Small intestine (tissue), 7 donors: Measurements from ENCODE around the gene KDM3A. TPM values are rescaled to one million over a fixed set of nuclear protein-coding genes. Genes with fewer than 3 reads are reported as not detected.

Experiments
- DNase-seq, 2 donors: peaks; one replicate each; pipeline versions ENCODE4 v3.0.0 to v3.0.0-alpha.2; 2013
- FAIRE-seq: peaks from 2 replicates; lab custom pipeline; 2012; peaks lifted over from hg19 to GRCh38; lab: Jason Lieb, UNC
- H3K27ac ChIP-seq, 3 donors: one replicate each; pipeline ENCODE4 v1.5.1; 2013; ENCODE audit warnings: low read length in 2 of 3, mild to moderate bottlenecking in 2 of 3, control low read depth in 1 of 3, inconsistent platforms in 1 of 3, low read depth in 1 of 3, moderate library complexity in 1 of 3
- H3K27me3 ChIP-seq, 3 donors: one replicate each; pipeline ENCODE4 v1.6.1; 2013; ENCODE audit warnings: low read length in 3 of 3, inconsistent platforms in 1 of 3; ENCODE audit not compliant: control insufficient read depth in 3 of 3, insufficient read depth in 3 of 3
- H3K36me3 ChIP-seq, 3 donors: one replicate each; pipeline ENCODE4 v1.6.1; 2013; ENCODE audit warnings: low read length in 3 of 3, inconsistent platforms in 1 of 3, low read depth in 1 of 3, mild to moderate bottlenecking in 1 of 3, moderate library complexity in 1 of 3; ENCODE audit not compliant: control insufficient read depth in 3 of 3, insufficient read depth in 2 of 3
- H3K4me1 ChIP-seq, 3 donors: one replicate each; pipeline ENCODE4 v1.6.1; 2013; ENCODE audit warnings: low read length in 2 of 3, inconsistent platforms in 1 of 3, low read depth in 1 of 3, mild to moderate bottlenecking in 1 of 3, moderate library complexity in 1 of 3; ENCODE audit not compliant: control insufficient read depth in 3 of 3, insufficient read depth in 2 of 3
- H3K4me3 ChIP-seq, 3 donors: one replicate each; pipeline ENCODE4 v1.5.1; 2013; ENCODE audit warnings: low read length in 3 of 3, control low read depth in 1 of 3, inconsistent platforms in 1 of 3, low read depth in 1 of 3, mild to moderate bottlenecking in 1 of 3, moderate library complexity in 1 of 3
- H3K9me3 ChIP-seq, 2 donors: one replicate each; pipeline ENCODE4 v1.6.1; 2013; ENCODE audit warnings: low read depth in 1 of 2, low read length in 1 of 2; ENCODE audit not compliant: control insufficient read depth in 2 of 2, insufficient read depth in 1 of 2
- WGBS, 3 donors: extraction: QIAGEN DNeasy Blood & Tissue Kit; methylation state at CpG; one replicate each; pipeline ENCODE4 v1.1.7; 2013; 5-methylcytosine and 5-hydroxymethylcytosine counted together
- polyA plus RNA-seq, 4 donors: library from polyadenylated mRNA; stranded (reverse) in 3 of 4; unstranded in 1 of 4; fragments of 200-250 nt in 3 of 4; fragments of 120-200 nt in 1 of 4; gene quantifications; one replicate each; pipeline versions ENCODE4 v1.2.1 to v1.2.3, GENCODE V29; 2013
- donor health status: healthy with polysubstance abuse.
- donor health status: control.
- donor health status: control.
- donor health status: Bipolar disorder and iron deficiency.
- donor health status: healthy.

KDM3A gene
- polyA plus RNA-seq, 4 donors, result 13.5 to 51.2 (median 35.7) TPM

GRCh38 chr2:86476918-86477317 lies 35.7 kb downstream of the KDM3A start:
- no peak overlapping the region for H3K4me3 ChIP-seq
- no peaks in the 10 kb centered on the region for H3K4me1 ChIP-seq
- H3K27me3 ChIP-seq, result no peaks in the 10 kb centered on the region
- 75 to 87% (median 77%) methylated on average over 3 of the region's 3 CpGs for WGBS, 3 donors
- H3K27ac ChIP-seq, result no peak overlapping the region
- DNase-seq (no peak), FAIRE-seq (no peak)
- H3K36me3 ChIP-seq, result peaks cover 28 to 41% (median 33%) of the 10 kb centered on the region in 3 donors
- no peaks in the 10 kb centered on the region for H3K9me3 ChIP-seq

GRCh38 chr2:86477349-86477748 lies 36.2 kb downstream of the KDM3A start:
- no peaks in the 10 kb centered on the region for H3K27me3 ChIP-seq
- DNase-seq, result no peak
- FAIRE-seq, result no peak
- no peaks in the 10 kb centered on the region for H3K4me1 ChIP-seq
- no peaks in the 10 kb centered on the region for H3K9me3 ChIP-seq
- H3K4me3 ChIP-seq, result no peak overlapping the region
- no peak overlapping the region for H3K27ac ChIP-seq
- H3K36me3 ChIP-seq, result peaks cover 32 to 44% (median 35%) of the 10 kb centered on the region in 3 donors

- H3K4me3 ChIP-seq, result no peak overlapping the region
- H3K4me1 ChIP-seq, result no peaks in the 10 kb centered on the region
- H3K9me3 ChIP-seq, result no peaks in the 10 kb centered on the region
- 48 to 79% (median 75%) methylated on average over 7 of the region's 7 CpGs for WGBS, 3 donors
- peaks cover 35 to 52% (median 41%) of the 10 kb centered on the region in 3 donors for H3K36me3 ChIP-seq
- FAIRE-seq, result no peak
- no peak for DNase-seq
- H3K27me3 ChIP-seq, result no peaks in the 10 kb centered on the region
- no peak overlapping the region for H3K27ac ChIP-seq
Measured at GRCh38 chr2:86480105-86480504, 38.9 kb downstream of the KDM3A start.

- FAIRE-seq (no peak), DNase-seq (no peak)
- H3K27ac ChIP-seq, result peak overlapping the region in 1 of 3 donors; percentile 34
- peaks cover 34 to 51% (median 39%) of the 10 kb centered on the region in 3 donors for H3K36me3 ChIP-seq
- no peaks in the 10 kb centered on the region for H3K27me3 ChIP-seq
- no peak overlapping the region for H3K4me3 ChIP-seq
- H3K4me1 ChIP-seq, result no peaks in the 10 kb centered on the region
- WGBS, 3 donors, result 85 to 96% (median 95%) methylated on average over 3 of the region's 3 CpGs
- no peaks in the 10 kb centered on the region for H3K9me3 ChIP-seq
Measured at GRCh38 chr2:86482034-86482433, 40.9 kb downstream of the KDM3A start.

GRCh38 chr2:86484385-86484784 lies 43.2 kb downstream of the KDM3A start:
- Histone ChIP-seq H3K27me3 (no peaks in the 10 kb centered on the region), H3K4me3 (no peak overlapping the region), H3K27ac (no peak overlapping the region), H3K4me1 (no peaks in the 10 kb centered on the region), H3K9me3 (no peaks in the 10 kb centered on the region), H3K36me3 (peaks cover 35 to 58% (median 47%) of the 10 kb centered on the region in 3 donors)
- DNase-seq, result no peak
- FAIRE-seq, result no peak
- WGBS, 3 donors, result 96 to 99% (median 98%) methylated on average over 3 of the region's 3 CpGs

- DNase-seq (no peak), FAIRE-seq (no peak)
- Histone ChIP-seq H3K27ac (no peak overlapping the region), H3K36me3 (peaks cover 33 to 59% (median 45%) of the 10 kb centered on the region in 3 donors), H3K27me3 (no peaks in the 10 kb centered on the region), H3K4me3 (peak overlapping the region in 1 of 3 donors; percentile 2), H3K4me1 (no peaks in the 10 kb centered on the region), H3K9me3 (no peaks in the 10 kb centered on the region)
Measured at GRCh38 chr2:86485103-86485502, 43.9 kb downstream of the KDM3A start.

- H3K27me3 ChIP-seq, result no peaks in the 10 kb centered on the region
- WGBS, 3 donors, result 85 to 99% (median 94%) methylated on average over 3 of the region's 3 CpGs
- no peaks in the 10 kb centered on the region for H3K9me3 ChIP-seq
- no peak overlapping the region for H3K4me3 ChIP-seq
- FAIRE-seq (no peak), DNase-seq (no peak)
- peaks cover 30 to 57% (median 43%) of the 10 kb centered on the region in 3 donors for H3K36me3 ChIP-seq
- H3K27ac ChIP-seq, result no peak overlapping the region
- no peaks in the 10 kb centered on the region for H3K4me1 ChIP-seq
Measured at GRCh38 chr2:86485802-86486201, 44.6 kb downstream of the KDM3A start.

- peaks cover 26 to 56% (median 42%) of the 10 kb centered on the region in 3 donors for H3K36me3 ChIP-seq
- no peak overlapping the region for H3K27ac ChIP-seq
- H3K27me3 ChIP-seq, result no peaks in the 10 kb centered on the region
- WGBS, 3 donors, result 96 to 98% (median 97%) methylated on average over 2 of the region's 2 CpGs
- FAIRE-seq (no peak), DNase-seq (no peak)
- peaks cover 0 to 7% (median 0%) of the 10 kb centered on the region in 3 donors for H3K4me1 ChIP-seq
- H3K9me3 ChIP-seq, result no peaks in the 10 kb centered on the region
- no peak overlapping the region for H3K4me3 ChIP-seq
Measured at GRCh38 chr2:86487062-86487461, 45.9 kb downstream of the KDM3A start.

GRCh38 chr2:86488561-86489250 lies 47.5 kb downstream of the KDM3A start:
- Histone ChIP-seq H3K4me1 (peaks cover 0 to 11% (median 0%) of the 10 kb centered on the region in 3 donors), H3K36me3 (peaks cover 16 to 50% (median 28%) of the 10 kb centered on the region in 3 donors), H3K9me3 (no peaks in the 10 kb centered on the region), H3K27ac (no peak overlapping the region), H3K4me3 (no peak overlapping the region), H3K27me3 (no peaks in the 10 kb centered on the region)
- DNase-seq, result no peak
- FAIRE-seq, result no peak
- WGBS, 3 donors, result 82 to 94% (median 88%) methylated on average over 7 of the region's 7 CpGs
